Measurements from ENCODE around the gene OPRM1.
A peak's percentile ranks its signal among the peaks of the same experiment; 100 is the strongest.

Gene OPRM1

DNA sequence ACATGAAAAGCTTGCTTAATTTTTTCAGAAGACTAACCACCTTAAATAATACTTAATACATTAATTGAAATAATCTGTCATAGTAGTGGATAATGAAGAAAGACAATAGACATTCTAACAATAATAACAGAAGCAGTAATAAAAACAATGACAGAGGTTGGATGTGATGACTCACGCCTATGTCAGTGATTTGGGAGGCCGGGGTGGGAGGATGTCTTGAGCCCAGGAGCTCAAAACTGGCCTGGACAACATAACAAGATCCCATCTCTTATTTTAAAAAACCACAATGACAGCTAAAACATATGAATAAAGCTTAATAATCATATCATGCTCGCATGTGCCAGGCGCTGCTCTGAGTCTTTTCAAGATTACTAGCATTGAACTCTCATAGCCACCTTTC, 212.1 kb downstream of the OPRM1 start:
- H4K20me1 ChIP-seq (ENCODE audit: insufficient read depth, low read length): no peaks in the 10 kb centered on the region
- H3K9ac ChIP-seq (ENCODE audit: low read depth, low read length): peak overlapping the region; percentile 53; the same call in 1 of the 2 replicates
- H2AFZ ChIP-seq (ENCODE audit: low read depth, low read length): peak overlapping the region; percentile 21; the same call in 1 of the 2 replicates
- ATAC-seq (ENCODE audit: insufficient read depth, low read depth) (no peak), DNase-seq (no peak)
- TF ChIP-seq, protein P1, sequence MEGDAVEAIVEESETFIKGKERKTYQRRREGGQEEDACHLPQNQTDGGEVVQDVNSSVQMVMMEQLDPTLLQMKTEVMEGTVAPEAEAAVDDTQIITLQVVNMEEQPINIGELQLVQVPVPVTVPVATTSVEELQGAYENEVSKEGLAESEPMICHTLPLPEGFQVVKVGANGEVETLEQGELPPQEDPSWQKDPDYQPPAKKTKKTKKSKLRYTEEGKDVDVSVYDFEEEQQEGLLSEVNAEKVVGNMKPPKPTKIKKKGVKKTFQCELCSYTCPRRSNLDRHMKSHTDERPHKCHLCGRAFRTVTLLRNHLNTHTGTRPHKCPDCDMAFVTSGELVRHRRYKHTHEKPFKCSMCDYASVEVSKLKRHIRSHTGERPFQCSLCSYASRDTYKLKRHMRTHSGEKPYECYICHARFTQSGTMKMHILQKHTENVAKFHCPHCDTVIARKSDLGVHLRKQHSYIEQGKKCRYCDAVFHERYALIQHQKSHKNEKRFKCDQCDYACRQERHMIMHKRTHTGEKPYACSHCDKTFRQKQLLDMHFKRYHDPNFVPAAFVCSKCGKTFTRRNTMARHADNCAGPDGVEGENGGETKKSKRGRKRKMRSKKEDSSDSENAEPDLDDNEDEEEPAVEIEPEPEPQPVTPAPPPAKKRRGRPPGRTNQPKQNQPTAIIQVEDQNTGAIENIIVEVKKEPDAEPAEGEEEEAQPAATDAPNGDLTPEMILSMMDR (IDR thresholded peaks at IDR 0.05; ENCODE audit: borderline replicate concordance, extremely low read depth, low read length, poor library complexity, severe bottlenecking): no peak
- no peak for TF ChIP-seq EZH2 (IDR thresholded peaks at IDR 0.05; ENCODE audit: borderline replicate concordance, low read depth, low read length, severe bottlenecking)
- no peaks in the 10 kb centered on the region for H3K27me3 ChIP-seq (ENCODE audit: insufficient read depth, low read length, poor library complexity)
- H3K9me3 ChIP-seq (ENCODE audit: insufficient read depth, low read length, severe bottlenecking): peaks cover 15% of the 10 kb centered on the region
- no peak overlapping the region; the same call in 1 of the 2 replicates for H3K4me2 ChIP-seq (ENCODE audit: insufficient read depth, low read length)
- peaks cover 10% of the 10 kb centered on the region for H3K79me2 ChIP-seq (ENCODE audit: insufficient read depth, low read length)
- peak overlapping the region; percentile 99 for H3K27ac ChIP-seq (ENCODE audit: low read length)
- H3K4me1 ChIP-seq (ENCODE audit: insufficient read depth, low read length): peaks cover 67% of the 10 kb centered on the region
- H3K4me3 ChIP-seq (ENCODE audit: low read depth in 1 of 2, low read length in 2 of 2): no peak overlapping the region
- no peaks in the 10 kb centered on the region for H3K36me3 ChIP-seq (ENCODE audit: insufficient read depth, low read length)

DNA sequence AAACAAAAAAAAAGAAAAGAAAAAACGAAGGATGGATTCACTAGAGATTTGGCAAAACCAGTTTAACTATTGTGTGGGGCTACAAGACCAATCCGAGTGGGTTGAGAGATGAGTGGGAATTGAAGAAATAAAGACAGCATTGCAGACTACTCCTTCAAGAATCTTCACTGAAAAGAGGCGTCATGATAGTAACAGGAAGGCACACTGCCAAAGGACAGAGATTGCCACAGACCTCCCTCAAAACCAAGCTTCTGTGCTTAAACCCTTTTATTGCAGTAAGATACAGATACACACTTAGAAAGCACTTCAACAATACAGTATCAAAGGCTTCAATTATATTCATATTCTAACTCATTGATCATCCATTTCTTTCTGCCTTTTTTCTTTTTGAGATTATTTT, 213.6 kb downstream of the OPRM1 start:
- ATAC-seq (ENCODE audit: insufficient read depth, low read depth): no peak
- H3K36me3 ChIP-seq (ENCODE audit: insufficient read depth, low read length): no peaks in the 10 kb centered on the region
- H3K4me2 ChIP-seq (ENCODE audit: insufficient read depth, low read length): no peak overlapping the region
- DNase-seq: no peak
- peak overlapping the region; percentile 63 for H3K27ac ChIP-seq (ENCODE audit: low read length)
- H3K27me3 ChIP-seq (ENCODE audit: insufficient read depth, low read length, poor library complexity): no peaks in the 10 kb centered on the region
- no peaks in the 10 kb centered on the region for H3K79me2 ChIP-seq (ENCODE audit: insufficient read depth, low read length)
- no peak overlapping the region for H3K9ac ChIP-seq (ENCODE audit: low read depth, low read length)
- H3K9me3 ChIP-seq (ENCODE audit: insufficient read depth, low read length, severe bottlenecking): peaks cover 17% of the 10 kb centered on the region
- peak overlapping the region; percentile 55; the same call in 1 of the 2 replicates for H2AFZ ChIP-seq (ENCODE audit: low read depth, low read length)
- no peaks in the 10 kb centered on the region for H4K20me1 ChIP-seq (ENCODE audit: insufficient read depth, low read length)
- H3K4me1 ChIP-seq (ENCODE audit: insufficient read depth, low read length): peaks cover 57% of the 10 kb centered on the region
- TF ChIP-seq, protein P1 (IDR thresholded peaks at IDR 0.05; ENCODE audit: borderline replicate concordance, extremely low read depth, low read length, poor library complexity, severe bottlenecking): no peak
- no peak for TF ChIP-seq EZH2 (IDR thresholded peaks at IDR 0.05; ENCODE audit: borderline replicate concordance, low read depth, low read length, severe bottlenecking)
- H3K4me3 ChIP-seq (ENCODE audit: low read depth in 1 of 2, low read length in 2 of 2): no peak overlapping the region

DNA sequence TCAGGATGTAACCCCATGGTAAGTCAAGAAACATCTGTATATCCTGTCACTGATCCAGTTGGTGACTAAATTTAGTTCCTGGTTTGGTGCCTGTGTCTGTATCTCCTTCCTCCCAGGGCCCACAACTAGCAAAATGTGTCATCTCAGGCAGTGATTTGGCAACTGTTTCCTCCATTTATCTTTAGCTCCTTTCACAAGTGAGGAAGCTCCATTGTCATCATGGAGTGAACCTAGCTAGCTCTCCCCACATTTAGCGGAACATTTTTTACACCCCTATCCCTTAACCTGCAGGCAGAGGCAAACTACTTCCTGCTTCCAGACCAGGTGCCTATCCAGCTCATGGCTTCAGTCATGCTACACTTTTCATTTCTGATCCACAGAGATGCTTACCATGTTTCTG, 218.0 kb downstream of the OPRM1 start:
- Histone ChIP-seq H3K9me3 (ENCODE audit: insufficient read depth, low read length, severe bottlenecking) (peaks cover 17% of the 10 kb centered on the region), H3K27me3 (ENCODE audit: insufficient read depth, low read length, poor library complexity) (no peaks in the 10 kb centered on the region), H3K79me2 (ENCODE audit: insufficient read depth, low read length) (no peaks in the 10 kb centered on the region), H3K27ac (ENCODE audit: low read length) (0 out of 2 replicates have a peak overlapping the region, but pooled peaks have one; percentile 11), H3K4me3 (ENCODE audit: low read depth in 1 of 2, low read length in 2 of 2) (no peak overlapping the region), H3K4me1 (ENCODE audit: insufficient read depth, low read length) (peaks cover 22% of the 10 kb centered on the region), H3K9ac (ENCODE audit: low read depth, low read length) (no peak overlapping the region), H3K4me2 (ENCODE audit: insufficient read depth, low read length) (no peak overlapping the region), H4K20me1 (ENCODE audit: insufficient read depth, low read length) (no peaks in the 10 kb centered on the region), H2AFZ (ENCODE audit: low read depth, low read length) (peak overlapping the region; percentile 44; the same call in 1 of the 2 replicates), H3K36me3 (ENCODE audit: insufficient read depth, low read length) (no peaks in the 10 kb centered on the region)
- TF ChIP-seq, protein P1 (IDR thresholded peaks at IDR 0.05; ENCODE audit: borderline replicate concordance, extremely low read depth, low read length, poor library complexity, severe bottlenecking): no peak
- no peak for TF ChIP-seq EZH2 (IDR thresholded peaks at IDR 0.05; ENCODE audit: borderline replicate concordance, low read depth, low read length, severe bottlenecking)
- DNase-seq (no peak), ATAC-seq (ENCODE audit: insufficient read depth, low read depth) (no peak)
